ENCODE results near the gene PTPRN2.
A peak's percentile ranks its signal among the peaks of the same experiment; 100 is the strongest.

Gene PTPRN2

GRCh38 chr7:158102897-158103296 is 484.7 kb downstream of the PTPRN2 start:
- DNase-seq, result no peak

GRCh38 chr7:158101821-158102450 is 485.7 kb downstream of the PTPRN2 start:
- no peak for DNase-seq

GRCh38 chr7:158098125-158099030 is 489.2 kb downstream of the PTPRN2 start:
- no peak for DNase-seq

GRCh38 chr7:158097453-158098124 is 490.0 kb downstream of the PTPRN2 start:
- peak; percentile 29 to 69 (median 62) for DNase-seq

- DNase-seq, result no peak
These were observed 490.5 kb downstream of the PTPRN2 start for GRCh38 chr7:158097106-158097452.

- no peak for DNase-seq
These were observed 491.0 kb downstream of the PTPRN2 start for GRCh38 chr7:158096582-158096981.

- peak in 1 of 3 experiments; percentile 30 for DNase-seq
These were observed 492.9 kb downstream of the PTPRN2 start for GRCh38 chr7:158094671-158095226.

GRCh38 chr7:158094046-158094445 is 493.6 kb downstream of the PTPRN2 start:
- no peak for DNase-seq

GRCh38 chr7:158093156-158093796 is 494.3 kb downstream of the PTPRN2 start:
- DNase-seq, result no peak

GRCh38 chr7:158087196-158087595 is 500.4 kb downstream of the PTPRN2 start:
- no peak for DNase-seq

- DNase-seq, result peak in 1 of 3 experiments; percentile 28
These were observed 501.6 kb downstream of the PTPRN2 start for GRCh38 chr7:158085741-158086695.

- DNase-seq, result no peak
These were observed 503.1 kb downstream of the PTPRN2 start for GRCh38 chr7:158084555-158084954.

GRCh38 chr7:158083526-158084310 is 503.9 kb downstream of the PTPRN2 start:
- no peak for DNase-seq

- DNase-seq, result no peak
These were observed 504.9 kb downstream of the PTPRN2 start for GRCh38 chr7:158082761-158083160.

GRCh38 chr7:158080899-158081445 is 506.7 kb downstream of the PTPRN2 start:
- no peak for DNase-seq

GRCh38 chr7:158077934-158078910 is 509.4 kb downstream of the PTPRN2 start:
- DNase-seq, result peak; percentile 92 to 98 (median 93)

GRCh38 chr7:158077151-158077840 is 510.3 kb downstream of the PTPRN2 start:
- DNase-seq, result peak in 2 of 3 experiments; percentile 61 to 81

- DNase-seq, result peak in 1 of 3 experiments; percentile 49
These were observed 511.0 kb downstream of the PTPRN2 start for GRCh38 chr7:158076656-158077055.
